ENCODE results near the gene MAPK6.

Gene MAPK6

GRCh38 chr15:52056001-52056400 lies 37.0 kb downstream of the MAPK6 start:
- no peaks in the 10 kb centered on the region for H3K4me1 ChIP-seq (ENCODE audit: control insufficient read depth, low read depth, low read length)
- no peaks in the 10 kb centered on the region for H3K27me3 ChIP-seq (ENCODE audit: control insufficient read depth, insufficient read depth, low read length)
- peaks cover 63% of the 10 kb centered on the region for H3K36me3 ChIP-seq (ENCODE audit: control insufficient read depth, low read depth, low read length)
- H3K27ac ChIP-seq (ENCODE audit: low read length) = no peak overlapping the region
- H3K9ac ChIP-seq (ENCODE audit: low read length) = no peak overlapping the region
- no peaks in the 10 kb centered on the region for H3K9me3 ChIP-seq (ENCODE audit: control insufficient read depth, low read depth, low read length)
- no peak overlapping the region for H3K4me3 ChIP-seq (ENCODE audit: low read length)

- Histone ChIP-seq H3K4me1 (ENCODE audit: control insufficient read depth, low read depth, low read length) (no peaks in the 10 kb centered on the region), H3K9me3 (ENCODE audit: control insufficient read depth, low read depth, low read length) (no peaks in the 10 kb centered on the region), H3K4me3 (ENCODE audit: low read length) (no peak overlapping the region), H3K9ac (ENCODE audit: low read length) (no peak overlapping the region), H3K27ac (ENCODE audit: low read length) (no peak overlapping the region), H3K27me3 (ENCODE audit: control insufficient read depth, insufficient read depth, low read length) (no peaks in the 10 kb centered on the region), H3K36me3 (ENCODE audit: control insufficient read depth, low read depth, low read length) (peaks cover 65% of the 10 kb centered on the region)
These were observed 37.5 kb downstream of the MAPK6 start for GRCh38 chr15:52056496-52056895.

- H3K27me3 ChIP-seq (ENCODE audit: control insufficient read depth, insufficient read depth, low read length) = no peaks in the 10 kb centered on the region
- H3K36me3 ChIP-seq (ENCODE audit: control insufficient read depth, low read depth, low read length) = peaks cover 63% of the 10 kb centered on the region
- H3K4me3 ChIP-seq (ENCODE audit: low read length) = no peak overlapping the region
- no peaks in the 10 kb centered on the region for H3K4me1 ChIP-seq (ENCODE audit: control insufficient read depth, low read depth, low read length)
- H3K9me3 ChIP-seq (ENCODE audit: control insufficient read depth, low read depth, low read length) = no peaks in the 10 kb centered on the region
- no peak overlapping the region for H3K27ac ChIP-seq (ENCODE audit: low read length)
- H3K9ac ChIP-seq (ENCODE audit: low read length) = no peak overlapping the region
These were observed 39.0 kb downstream of the MAPK6 start for GRCh38 chr15:52057996-52058395.

GRCh38 chr15:52060501-52060900 lies 41.5 kb downstream of the MAPK6 start:
- Histone ChIP-seq H3K36me3 (ENCODE audit: control insufficient read depth, low read depth, low read length) (peaks cover 68% of the 10 kb centered on the region), H3K27ac (ENCODE audit: low read length) (no peak overlapping the region), H3K27me3 (ENCODE audit: control insufficient read depth, insufficient read depth, low read length) (no peaks in the 10 kb centered on the region), H3K4me1 (ENCODE audit: control insufficient read depth, low read depth, low read length) (no peaks in the 10 kb centered on the region), H3K9me3 (ENCODE audit: control insufficient read depth, low read depth, low read length) (no peaks in the 10 kb centered on the region), H3K9ac (ENCODE audit: low read length) (no peak overlapping the region), H3K4me3 (ENCODE audit: low read length) (no peak overlapping the region)

GRCh38 chr15:52066842-52067544 lies 48.0 kb downstream of the MAPK6 start:
- no peaks in the 10 kb centered on the region for H3K9me3 ChIP-seq (ENCODE audit: control insufficient read depth, low read depth, low read length)
- H3K9ac ChIP-seq (ENCODE audit: low read length) = no peak overlapping the region
- H3K4me3 ChIP-seq (ENCODE audit: low read length) = no peak overlapping the region
- no peaks in the 10 kb centered on the region for H3K27me3 ChIP-seq (ENCODE audit: control insufficient read depth, insufficient read depth, low read length)
- H3K27ac ChIP-seq (ENCODE audit: low read length) = no peak overlapping the region
- peaks cover 19% of the 10 kb centered on the region for H3K36me3 ChIP-seq (ENCODE audit: control insufficient read depth, low read depth, low read length)
- no peaks in the 10 kb centered on the region for H3K4me1 ChIP-seq (ENCODE audit: control insufficient read depth, low read depth, low read length)

- no peaks in the 10 kb centered on the region for H3K27me3 ChIP-seq (ENCODE audit: control insufficient read depth, insufficient read depth, low read length)
- no peak overlapping the region for H3K9ac ChIP-seq (ENCODE audit: low read length)
- H3K4me1 ChIP-seq (ENCODE audit: control insufficient read depth, low read depth, low read length) = no peaks in the 10 kb centered on the region
- no peak overlapping the region for H3K27ac ChIP-seq (ENCODE audit: low read length)
- no peaks in the 10 kb centered on the region for H3K9me3 ChIP-seq (ENCODE audit: control insufficient read depth, low read depth, low read length)
- H3K36me3 ChIP-seq (ENCODE audit: control insufficient read depth, low read depth, low read length) = peaks cover 17% of the 10 kb centered on the region
- H3K4me3 ChIP-seq (ENCODE audit: low read length) = no peak overlapping the region
These were observed 48.5 kb downstream of the MAPK6 start for GRCh38 chr15:52067545-52067926.

GRCh38 chr15:52068004-52068615 lies 49.1 kb downstream of the MAPK6 start:
- Histone ChIP-seq H3K27ac (ENCODE audit: low read length) (no peak overlapping the region), H3K4me1 (ENCODE audit: control insufficient read depth, low read depth, low read length) (no peaks in the 10 kb centered on the region), H3K4me3 (ENCODE audit: low read length) (no peak overlapping the region), H3K9me3 (ENCODE audit: control insufficient read depth, low read depth, low read length) (no peaks in the 10 kb centered on the region), H3K36me3 (ENCODE audit: control insufficient read depth, low read depth, low read length) (peaks cover 14% of the 10 kb centered on the region), H3K9ac (ENCODE audit: low read length) (no peak overlapping the region), H3K27me3 (ENCODE audit: control insufficient read depth, insufficient read depth, low read length) (no peaks in the 10 kb centered on the region)

GRCh38 chr15:52069559-52069958 lies 50.5 kb downstream of the MAPK6 start:
- no peaks in the 10 kb centered on the region for H3K27me3 ChIP-seq (ENCODE audit: control insufficient read depth, insufficient read depth, low read length)
- H3K9me3 ChIP-seq (ENCODE audit: control insufficient read depth, low read depth, low read length) = no peaks in the 10 kb centered on the region
- peaks cover 5% of the 10 kb centered on the region for H3K36me3 ChIP-seq (ENCODE audit: control insufficient read depth, low read depth, low read length)
- H3K4me1 ChIP-seq (ENCODE audit: control insufficient read depth, low read depth, low read length) = no peaks in the 10 kb centered on the region
- H3K9ac ChIP-seq (ENCODE audit: low read length) = no peak overlapping the region
- H3K27ac ChIP-seq (ENCODE audit: low read length) = no peak overlapping the region
- H3K4me3 ChIP-seq (ENCODE audit: low read length) = no peak overlapping the region

GRCh38 chr15:52071570-52071969 lies 52.6 kb downstream of the MAPK6 start:
- H3K9ac ChIP-seq (ENCODE audit: low read length) = no peak overlapping the region
- H3K27ac ChIP-seq (ENCODE audit: low read length) = no peak overlapping the region
- no peaks in the 10 kb centered on the region for H3K4me1 ChIP-seq (ENCODE audit: control insufficient read depth, low read depth, low read length)
- H3K4me3 ChIP-seq (ENCODE audit: low read length) = no peak overlapping the region
- H3K9me3 ChIP-seq (ENCODE audit: control insufficient read depth, low read depth, low read length) = no peaks in the 10 kb centered on the region
- no peaks in the 10 kb centered on the region for H3K36me3 ChIP-seq (ENCODE audit: control insufficient read depth, low read depth, low read length)
- no peaks in the 10 kb centered on the region for H3K27me3 ChIP-seq (ENCODE audit: control insufficient read depth, insufficient read depth, low read length)

- no peaks in the 10 kb centered on the region for H3K36me3 ChIP-seq (ENCODE audit: control insufficient read depth, low read depth, low read length)
- H3K27ac ChIP-seq (ENCODE audit: low read length) = no peak overlapping the region
- peaks cover under 1% of the 10 kb centered on the region for H3K4me1 ChIP-seq (ENCODE audit: control insufficient read depth, low read depth, low read length)
- H3K9ac ChIP-seq (ENCODE audit: low read length) = no peak overlapping the region
- no peaks in the 10 kb centered on the region for H3K9me3 ChIP-seq (ENCODE audit: control insufficient read depth, low read depth, low read length)
- H3K4me3 ChIP-seq (ENCODE audit: low read length) = no peak overlapping the region
- H3K27me3 ChIP-seq (ENCODE audit: control insufficient read depth, insufficient read depth, low read length) = no peaks in the 10 kb centered on the region
These were observed 58.1 kb downstream of the MAPK6 start for GRCh38 chr15:52076889-52077781.

- H3K9me3 ChIP-seq (ENCODE audit: control insufficient read depth, low read depth, low read length) = no peaks in the 10 kb centered on the region
- H3K4me3 ChIP-seq (ENCODE audit: low read length) = no peak overlapping the region
- H3K4me1 ChIP-seq (ENCODE audit: control insufficient read depth, low read depth, low read length) = peaks cover 4% of the 10 kb centered on the region
- H3K27me3 ChIP-seq (ENCODE audit: control insufficient read depth, insufficient read depth, low read length) = no peaks in the 10 kb centered on the region
- H3K36me3 ChIP-seq (ENCODE audit: control insufficient read depth, low read depth, low read length) = no peaks in the 10 kb centered on the region
- no peak overlapping the region for H3K27ac ChIP-seq (ENCODE audit: low read length)
- H3K9ac ChIP-seq (ENCODE audit: low read length) = no peak overlapping the region
These were observed 59.3 kb downstream of the MAPK6 start for GRCh38 chr15:52078197-52078875.

Measured in iPS-18a (cell line).